CD4-positive, alpha-beta T cell (primary cell): Measurements from ENCODE around the gene POLRMT. TPM values are rescaled to one million over a fixed set of nuclear protein-coding genes. Genes with fewer than 3 reads are reported as not detected.

Experiments
- ATAC-seq: fragments of 200-7000 bp; cut with Tn5 transposase; one replicate; pipeline ENCODE4 v1.10.0; 2022; ENCODE audit warnings: mild to moderate bottlenecking; ENCODE audit not compliant: poor library complexity
- CTCF ChIA-PET: fragments of 350-600 bp; sonication (Branson Sonifier 250); formaldehyde crosslinking; loops from one replicate; lab custom pipeline; 2021; ENCODE audit warnings: antibody characterized with exemption, inconsistent platforms; lab: Charles Lee
- POLR2A ChIA-PET: fragments of 350-600 bp; sonication (Branson Sonifier 250); formaldehyde crosslinking; loops from one replicate; lab custom pipeline; 2021; ENCODE audit warnings: antibody characterized with exemption, inconsistent platforms; lab: Charles Lee
- DNase-seq, 14 experiments: peaks; one replicate each; pipeline ENCODE4 v3.0.0-alpha.2; 2013 to 2020; ENCODE audit warnings: mixed read lengths in 2 of 14
- H3K27ac ChIP-seq, 2 donors: one replicate each; pipeline versions ENCODE4 v1.5.1 to v1.7.0; 2013; ENCODE audit warnings: low read length in 2 of 2, low read depth in 1 of 2, mild to moderate bottlenecking in 1 of 2
- H3K27me3 ChIP-seq, 2 experiments: 1 replicate in 1 of 2; 2 replicates in 1 of 2; pipeline versions ENCODE4 v1.6.1 to v1.7.0; 2013; ENCODE audit warnings: low read length in 2 of 2, control low read depth in 1 of 2, mild to moderate bottlenecking in 1 of 2, moderate library complexity in 1 of 2; ENCODE audit not compliant: insufficient read depth in 2 of 2, control insufficient read depth in 1 of 2
- H3K36me3 ChIP-seq: one replicate; pipeline ENCODE4 v1.6.1; 2013; ENCODE audit warnings: low read length, control low read depth; ENCODE audit not compliant: insufficient read depth
- H3K4me1 ChIP-seq: one replicate; pipeline ENCODE4 v1.6.1; 2013; ENCODE audit warnings: low read length, control low read depth; ENCODE audit not compliant: insufficient read depth
- H3K4me3 ChIP-seq: one replicate; pipeline ENCODE4 v1.5.1; 2013; ENCODE audit warnings: mild to moderate bottlenecking, low read length, moderate library complexity
- H3K9me3 ChIP-seq, 2 experiments: 1 replicate in 1 of 2; 2 replicates in 1 of 2; pipeline versions ENCODE4 v1.6.1 to v1.7.0; 2013; ENCODE audit warnings: low read length in 2 of 2, mild to moderate bottlenecking in 2 of 2, control low read depth in 1 of 2, moderate library complexity in 1 of 2; ENCODE audit not compliant: control insufficient read depth in 1 of 2, insufficient read depth in 1 of 2
- H3K27ac Mint-ChIP-seq: one replicate; pipeline ENCODE4 v1.8.0; 2020; ENCODE audit warnings: mixed read lengths
- H3K27me3 Mint-ChIP-seq: one replicate; pipeline ENCODE4 v1.8.0; 2021; ENCODE audit warnings: mixed read lengths
- H3K36me3 Mint-ChIP-seq: one replicate; pipeline ENCODE4 v1.8.0; 2021; ENCODE audit warnings: low read depth, mixed read lengths
- H3K4me1 Mint-ChIP-seq: one replicate; pipeline ENCODE4 v1.8.0; 2021; ENCODE audit warnings: low read depth, mixed read lengths
- H3K4me3 Mint-ChIP-seq: one replicate; pipeline ENCODE4 v1.8.0; 2020; ENCODE audit warnings: mild to moderate bottlenecking, mixed read lengths
- H3K9me3 Mint-ChIP-seq: one replicate; pipeline ENCODE4 v1.8.0; 2020; ENCODE audit warnings: mixed read lengths
- CTCF ChIP-seq: fragments of 200-600 bp; IDR thresholded peaks from one replicate; pipeline ENCODE4 v1.8.0; 2022; ENCODE audit warnings: antibody characterized with exemption, mild to moderate bottlenecking
- intact Hi-C, 2 experiments: fragments of 100-400 bp; cut with DNase I in 1 of 2; cut with micrococcal nuclease in 1 of 2; formaldehyde crosslinking; loops; one replicate each; pipeline versions ENCODE4 v1.15.1 to v1.9.0; 2023 to 2025; cut with DNase I, micrococcal nuclease
- total RNA-seq, 174 experiments: library from RNA in 2 of 174; stranded (reverse) in 2 of 174; gene quantifications; one replicate each; pipeline ENCODE4 v1.2.3 and lab custom pipeline; 2021 to 2026

POLRMT gene
- total RNA-seq, 2 experiments from 2014 or later, result 54.4 to 56.2 TPM

GRCh38 chr19:655691-656090, 22.4 kb upstream of the POLRMT start:
- no peaks in the 10 kb centered on the region for H3K9me3 Mint-ChIP-seq
- no peak overlapping the region for H3K27ac ChIP-seq
- intact Hi-C loops, result no loop called here
- peaks cover 44% of the 10 kb centered on the region for H3K36me3 Mint-ChIP-seq
- no peak for TF ChIP-seq CTCF
- ChIA-PET CTCF (no interaction called here), POLR2A (interaction anchor here (0.9 to 2.5 kb wide), 2 partner anchors 8 to 45 kb away, joined by 3 to 5 read pairs; no protein-coding TSS in a partner anchor)
- DNase-seq (peak in 2 of 14 experiments; percentile 5 to 26), ATAC-seq (no peak)
- peaks cover 82% of the 10 kb centered on the region for H3K4me1 ChIP-seq
- H3K9me3 ChIP-seq, result no peaks in the 10 kb centered on the region
- H3K4me1 Mint-ChIP-seq, result peaks cover 43% of the 10 kb centered on the region
- no peaks in the 10 kb centered on the region for H3K27me3 ChIP-seq
- H3K27ac Mint-ChIP-seq, result peak overlapping the region; percentile 84
- H3K36me3 ChIP-seq, result peaks cover 68% of the 10 kb centered on the region
- peak overlapping the region; percentile 61 for H3K4me3 Mint-ChIP-seq
- no peak overlapping the region for H3K4me3 ChIP-seq
- H3K27me3 Mint-ChIP-seq, result no peaks in the 10 kb centered on the region

GRCh38 chr19:653425-653824, 20.1 kb upstream of the POLRMT start:
- Histone ChIP-seq H3K9me3 (no peaks in the 10 kb centered on the region), H3K4me3 (no peak overlapping the region), H3K36me3 (peaks cover 77% of the 10 kb centered on the region), H3K27ac (no peak overlapping the region), H3K4me1 (peaks cover 59% of the 10 kb centered on the region), H3K27me3 (no peaks in the 10 kb centered on the region)
- ATAC-seq (no peak), DNase-seq (no peak)
- H3K36me3 Mint-ChIP-seq, result peaks cover 37% of the 10 kb centered on the region
- peaks cover 25% of the 10 kb centered on the region for H3K4me1 Mint-ChIP-seq
- CTCF ChIA-PET, result no interaction called here
- H3K4me3 Mint-ChIP-seq, result no peak overlapping the region
- intact Hi-C loops, result no loop called here
- no peaks in the 10 kb centered on the region for H3K9me3 Mint-ChIP-seq
- H3K27me3 Mint-ChIP-seq, result no peaks in the 10 kb centered on the region
- no peak overlapping the region for H3K27ac Mint-ChIP-seq
- no peak for TF ChIP-seq CTCF
- POLR2A ChIA-PET, result no interaction called here

- Mint-ChIP-seq H3K9me3 (no peaks in the 10 kb centered on the region), H3K36me3 (peaks cover 38% of the 10 kb centered on the region), H3K4me1 (peaks cover 24% of the 10 kb centered on the region), H3K4me3 (no peak overlapping the region), H3K27ac (no peak overlapping the region), H3K27me3 (no peaks in the 10 kb centered on the region)
- Histone ChIP-seq H3K27ac (no peak overlapping the region), H3K9me3 (no peaks in the 10 kb centered on the region), H3K36me3 (peaks cover 76% of the 10 kb centered on the region), H3K27me3 (no peaks in the 10 kb centered on the region), H3K4me3 (no peak overlapping the region), H3K4me1 (peaks cover 52% of the 10 kb centered on the region)
- CTCF ChIA-PET, result no interaction called here
- DNase-seq, result no peak
- intact Hi-C loops, result no loop called here
- no peak for ATAC-seq
- no peak for TF ChIP-seq CTCF
- POLR2A ChIA-PET, result interaction anchor here (0.9 kb wide), 1 partner anchor 9 kb away, joined by 4 read pairs; no protein-coding TSS in a partner anchor
Measured at GRCh38 chr19:652467-653389, 19.4 kb upstream of the POLRMT start.
